Esophagus squamous epithelium (tissue), 5 donors: ENCODE measurements around the gene KLF13. TPM values are rescaled to one million over a fixed set of nuclear protein-coding genes. Genes with fewer than 3 reads are reported as not detected.
A peak's percentile ranks its signal among the peaks of the same experiment; 100 is the strongest.

ENCODE experiments used
- DNase-seq: peaks from one replicate; lab custom pipeline; 2025; lab: John Stamatoyannopoulos, UW
- H3K27ac ChIP-seq, 4 donors: fragments of 200-600 bp; sonication (generic); one replicate each; pipeline ENCODE4 v1.5.1; 2016 to 2019; ENCODE audit warnings: mild to moderate bottlenecking in 1 of 4
- H3K27me3 ChIP-seq, 4 donors: fragments of 200-600 bp; sonication (generic); 1 replicate in 3 of 4; 2 replicates in 1 of 4; pipeline versions ENCODE4 v1.5.1 to v1.6.0; 2017 to 2021; ENCODE audit warnings: antibody characterized with exemption in 1 of 4
- H3K36me3 ChIP-seq, 3 donors: fragments of 200-600 bp; sonication (generic); one replicate each; pipeline ENCODE4 v1.5.1; 2016 to 2019
- H3K4me1 ChIP-seq, 3 donors: fragments of 200-600 bp; sonication (generic); one replicate each; pipeline ENCODE4 v1.5.1; 2017 to 2019
- H3K4me3 ChIP-seq, 4 donors: fragments of 200-600 bp; sonication (generic); 1 replicate in 3 of 4; 2 replicates in 1 of 4; pipeline ENCODE4 v1.5.1; 2016 to 2019; ENCODE audit warnings: mild to moderate bottlenecking in 2 of 4, moderate library complexity in 1 of 4
- H3K9me3 ChIP-seq, 3 donors: fragments of 200-600 bp; sonication (generic); one replicate each; pipeline ENCODE4 v1.5.1; 2016 to 2019
- POLR2A ChIP-seq, 4 donors: fragments of 450-650 bp; IDR thresholded peaks; one replicate each; pipeline ENCODE4 v1.6.1; 2017; ENCODE audit warnings: antibody characterized with exemption in 4 of 4, mild to moderate bottlenecking in 4 of 4, moderate library complexity in 3 of 4
- WGBS, 2 donors: methylation state at CpG; one replicate each; pipeline ENCODE4 v1.1.5; 2018; 5-methylcytosine and 5-hydroxymethylcytosine counted together
- intact Hi-C: fragments of 100-400 bp; cut with DNase I; formaldehyde crosslinking; loops from one replicate; pipeline ENCODE4 v1.15.0; 2022
- total RNA-seq, 4 donors: library from RNA; depleted of rRNA; stranded (reverse); fragments of >200 nt; gene quantifications; one replicate each; pipeline ENCODE4 v1.1.0, GENCODE V29; 2016
- TF ChIP-seq, protein P1 (sequence below), 6 experiments: fragments of 450-650 bp in 4 of 6; fragments of 200-600 bp in 2 of 6; sonication (generic) in 2 of 6; IDR thresholded peaks; one replicate each; pipeline ENCODE4 v1.5.1; 2016 to 2019; ENCODE audit warnings: antibody characterized with exemption in 6 of 6, mild to moderate bottlenecking in 4 of 6, moderate library complexity in 4 of 6
- donor health status: DM: yes; HTN: yes; CAD: no.

The KLF13 gene
- total RNA-seq, 4 donors from 2014 or later = 16.4 to 54.6 (median 41.8) TPM

DNA sequence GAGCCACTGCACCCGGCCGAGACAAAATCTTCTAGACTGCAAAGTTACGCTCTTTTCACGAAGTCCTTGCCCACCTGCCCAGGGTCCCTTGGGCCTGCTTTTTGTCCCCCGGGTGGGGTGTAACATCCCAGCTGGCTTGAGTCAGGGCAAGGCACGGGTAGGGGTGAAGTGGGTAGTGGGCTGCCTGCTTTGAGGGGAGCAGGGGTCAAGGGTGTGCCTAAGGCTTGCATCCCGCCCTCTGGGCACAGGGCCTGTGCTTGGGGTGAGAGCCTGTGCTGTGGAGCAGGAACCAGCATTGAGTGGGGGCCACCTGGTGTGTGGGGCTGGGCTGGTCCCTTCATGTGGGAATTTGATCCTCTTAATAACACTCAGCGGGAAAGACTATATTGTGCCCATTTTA, 74.6 kb downstream of the KLF13 start:
- no peak for TF ChIP-seq POLR2A (IDR thresholded peaks at IDR 0.05)
- TF ChIP-seq, protein P1, sequence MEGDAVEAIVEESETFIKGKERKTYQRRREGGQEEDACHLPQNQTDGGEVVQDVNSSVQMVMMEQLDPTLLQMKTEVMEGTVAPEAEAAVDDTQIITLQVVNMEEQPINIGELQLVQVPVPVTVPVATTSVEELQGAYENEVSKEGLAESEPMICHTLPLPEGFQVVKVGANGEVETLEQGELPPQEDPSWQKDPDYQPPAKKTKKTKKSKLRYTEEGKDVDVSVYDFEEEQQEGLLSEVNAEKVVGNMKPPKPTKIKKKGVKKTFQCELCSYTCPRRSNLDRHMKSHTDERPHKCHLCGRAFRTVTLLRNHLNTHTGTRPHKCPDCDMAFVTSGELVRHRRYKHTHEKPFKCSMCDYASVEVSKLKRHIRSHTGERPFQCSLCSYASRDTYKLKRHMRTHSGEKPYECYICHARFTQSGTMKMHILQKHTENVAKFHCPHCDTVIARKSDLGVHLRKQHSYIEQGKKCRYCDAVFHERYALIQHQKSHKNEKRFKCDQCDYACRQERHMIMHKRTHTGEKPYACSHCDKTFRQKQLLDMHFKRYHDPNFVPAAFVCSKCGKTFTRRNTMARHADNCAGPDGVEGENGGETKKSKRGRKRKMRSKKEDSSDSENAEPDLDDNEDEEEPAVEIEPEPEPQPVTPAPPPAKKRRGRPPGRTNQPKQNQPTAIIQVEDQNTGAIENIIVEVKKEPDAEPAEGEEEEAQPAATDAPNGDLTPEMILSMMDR (IDR thresholded peaks at IDR 0.05) = no peak
- Histone ChIP-seq H3K9me3 (no peaks in the 10 kb centered on the region), H3K4me1 (peaks cover 26 to 52% (median 47%) of the 10 kb centered on the region in 3 donors), H3K36me3 (no peaks in the 10 kb centered on the region), H3K27me3 (no peaks in the 10 kb centered on the region), H3K27ac (no peak overlapping the region), H3K4me3 (no peak overlapping the region)
- 66 to 80% methylated on average over 4 to 5 of the region's 8 CpGs for WGBS, 2 donors
- intact Hi-C loops = loop anchor here (10.0 kb wide), 1 partner anchor 84 kb away; no protein-coding TSS in a partner anchor
- no peak for DNase-seq

DNA sequence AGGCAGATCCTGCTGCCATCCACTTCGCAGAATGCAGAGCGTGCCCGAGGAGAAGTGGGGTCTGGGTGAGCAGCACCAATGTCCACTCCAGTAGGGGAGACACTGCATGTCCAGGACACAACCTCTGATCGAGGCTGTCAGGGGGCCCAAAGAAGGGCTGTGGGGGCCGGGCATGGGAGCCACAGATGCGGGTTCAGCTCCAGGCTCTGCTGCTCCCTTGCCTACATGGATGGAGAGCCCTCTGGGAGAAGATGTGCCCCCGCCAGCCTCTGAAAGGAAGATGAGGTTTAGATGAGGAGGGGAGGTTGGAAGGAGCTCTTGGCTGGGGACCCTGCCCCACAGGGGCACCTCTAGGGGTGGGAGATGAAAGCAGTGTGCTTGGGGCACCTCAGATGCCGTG, 75.4 kb downstream of the KLF13 start:
- peak overlapping the region; percentile 11 to 59 (median 28) for H3K27ac ChIP-seq
- no peak for DNase-seq

GRCh38 chr15:31402511-31403056, 75.9 kb downstream of the KLF13 start:
- no peak overlapping the region for H3K4me3 ChIP-seq

More for the DNA sequence above, 75.4 kb downstream of the KLF13 start:
- Histone ChIP-seq H3K9me3 (no peaks in the 10 kb centered on the region), H3K4me3 (no peak overlapping the region), H3K27me3 (no peaks in the 10 kb centered on the region), H3K36me3 (no peaks in the 10 kb centered on the region), H3K4me1 (peaks cover 26 to 45% (median 42%) of the 10 kb centered on the region in 3 donors)
- no peak for TF ChIP-seq POLR2A (IDR thresholded peaks at IDR 0.05)
- TF ChIP-seq, protein P1 (IDR thresholded peaks at IDR 0.05) = no peak
- 94% methylated on average over 8 of the region's 8 CpGs; no CpG with 5 or more reads in 1 of the 2 donors for WGBS, 2 donors
- intact Hi-C loops = loop anchor here (10.0 kb wide), 1 partner anchor 83 kb away; no protein-coding TSS in a partner anchor

DNA sequence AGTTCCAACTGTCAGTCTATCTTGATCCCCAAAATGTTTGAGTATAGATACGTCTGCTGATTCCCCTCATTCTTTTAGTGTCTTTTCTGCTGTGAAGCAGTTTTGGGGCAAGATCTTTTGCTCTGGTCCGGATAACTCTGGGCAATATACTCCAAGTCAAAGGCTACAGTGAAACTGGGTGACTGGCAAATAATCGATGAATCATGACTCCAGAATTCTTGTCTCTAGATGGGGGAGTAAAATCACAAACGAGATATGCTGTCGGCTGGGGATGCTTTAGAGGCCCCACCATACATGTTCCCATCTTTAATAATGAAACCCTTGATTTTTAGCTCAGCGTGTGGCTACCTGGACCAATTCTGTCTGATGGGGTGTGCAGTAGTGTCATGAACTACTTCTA, 76.5 kb downstream of the KLF13 start:
- H3K27me3 ChIP-seq = no peaks in the 10 kb centered on the region
- peaks cover 16 to 34% (median 33%) of the 10 kb centered on the region in 3 donors for H3K4me1 ChIP-seq
- WGBS, 2 donors = 79 to 84% methylated on average over 4 to 6 of the region's 6 CpGs
- intact Hi-C loops = loop anchor here (10.0 kb wide), 1 partner anchor 82 kb away; no protein-coding TSS in a partner anchor
- no peaks in the 10 kb centered on the region for H3K9me3 ChIP-seq
- peak overlapping the region in 1 of 4 donors; percentile 59 for H3K27ac ChIP-seq
- no peak for TF ChIP-seq POLR2A (IDR thresholded peaks at IDR 0.05)
- TF ChIP-seq, protein P1 (IDR thresholded peaks at IDR 0.05) = no peak
- no peaks in the 10 kb centered on the region for H3K36me3 ChIP-seq
- no peak overlapping the region for H3K4me3 ChIP-seq
- DNase-seq = no peak

More at GRCh38 chr15:31402511-31403056, 75.9 kb downstream of the KLF13 start:
- TF ChIP-seq POLR2A (IDR thresholded peaks at IDR 0.05) = no peak
- TF ChIP-seq, protein P1 (IDR thresholded peaks at IDR 0.05) = no peak
- WGBS, 2 donors = 73 to 79% methylated on average over 7 to 12 of the region's 13 CpGs
- no peaks in the 10 kb centered on the region for H3K36me3 ChIP-seq
- no peaks in the 10 kb centered on the region for H3K9me3 ChIP-seq
- peak overlapping the region; percentile 11 to 59 (median 28) for H3K27ac ChIP-seq
- H3K4me1 ChIP-seq = peaks cover 21 to 39% (median 38%) of the 10 kb centered on the region in 3 donors
- intact Hi-C loops = loop anchor here (10.0 kb wide), 1 partner anchor 82 kb away; no protein-coding TSS in a partner anchor
- DNase-seq = no peak
- no peaks in the 10 kb centered on the region for H3K27me3 ChIP-seq

GRCh38 chr15:31403606-31404005, 77.0 kb downstream of the KLF13 start:
- intact Hi-C loops = loop anchor here (10.0 kb wide), 1 partner anchor 81 kb away; no protein-coding TSS in a partner anchor
- Histone ChIP-seq H3K27me3 (no peaks in the 10 kb centered on the region), H3K4me3 (no peak overlapping the region), H3K36me3 (no peaks in the 10 kb centered on the region), H3K9me3 (peaks cover 0 to 2% (median 0%) of the 10 kb centered on the region in 3 donors), H3K4me1 (peaks cover 11 to 29% (median 27%) of the 10 kb centered on the region in 3 donors), H3K27ac (peak overlapping the region in 1 of 4 donors; percentile 59)
- WGBS, 2 donors = 81 to 82% methylated on average over 4 to 5 of the region's 5 CpGs
- TF ChIP-seq POLR2A (IDR thresholded peaks at IDR 0.05) = no peak
- TF ChIP-seq, protein P1 (IDR thresholded peaks at IDR 0.05) = no peak
- DNase-seq = no peak
